MM.1S (cell line): Measurements from ENCODE around the gene KCNH4.

Experiments used
- DNase-seq: peaks from one replicate; pipeline ENCODE4 v3.0.0-alpha.2; 2015
- H2AFZ ChIP-seq: fragments of 300-600 bp; sonication (generic); 2 replicates; pipeline ENCODE4 v1.6.0; 2016; ENCODE audit warnings: antibody characterized with exemption, low read length
- H3F3A ChIP-seq: fragments of 300-600 bp; sonication (generic); 2 replicates; pipeline ENCODE4 v1.6.1; 2016; ENCODE audit warnings: mild to moderate bottlenecking, antibody characterized with exemption, low read length, moderate library complexity, mixed read lengths; ENCODE audit not compliant: insufficient read depth
- H3K27ac ChIP-seq: fragments of 300-600 bp; sonication (generic); 2 replicates; pipeline ENCODE4 v1.5.1; 2016; ENCODE audit warnings: mild to moderate bottlenecking, low read length
- H3K27me3 ChIP-seq: fragments of 300-600 bp; sonication (generic); replicated peaks from 2 replicates; pipeline ENCODE4 v1.6.0; 2016; ENCODE audit warnings: low read length; ENCODE audit not compliant: insufficient read depth
- H3K36me3 ChIP-seq: fragments of 300-600 bp; sonication (generic); replicated peaks from 2 replicates; pipeline ENCODE4 v1.6.1; 2016; ENCODE audit warnings: mild to moderate bottlenecking, low read length, mixed read lengths; ENCODE audit not compliant: insufficient read depth
- H3K4me1 ChIP-seq: fragments of 300-600 bp; sonication (generic); 2 replicates; pipeline ENCODE4 v1.6.1; 2016; ENCODE audit warnings: low read length, mixed read lengths
- H3K4me2 ChIP-seq: fragments of 300-600 bp; sonication (generic); 2 replicates; pipeline ENCODE4 v1.6.0; 2016; ENCODE audit warnings: low read depth, low read length
- H3K4me3 ChIP-seq: fragments of 300-600 bp; sonication (generic); 2 replicates; pipeline ENCODE4 v1.5.1; 2016; ENCODE audit warnings: low read length, mixed read lengths
- H3K79me2 ChIP-seq: fragments of 300-600 bp; sonication (generic); 2 replicates; pipeline ENCODE4 v1.6.1; 2016; ENCODE audit warnings: mixed run types, low read length, mixed read lengths
- H3K9ac ChIP-seq: fragments of 300-600 bp; sonication (generic); 2 replicates; pipeline ENCODE4 v1.6.1; 2016; ENCODE audit warnings: low read length, mixed read lengths
- H3K9me2 ChIP-seq: fragments of 300-600 bp; sonication (generic); replicated peaks from 2 replicates; pipeline ENCODE4 v1.6.1; 2016; ENCODE audit warnings: mild to moderate bottlenecking, low read length, mixed read lengths; ENCODE audit not compliant: insufficient read depth
- H3K9me3 ChIP-seq: fragments of 300-600 bp; sonication (generic); replicated peaks from 2 replicates; pipeline ENCODE4 v1.6.1; 2016; ENCODE audit warnings: mild to moderate bottlenecking, low read length, mixed read lengths; ENCODE audit not compliant: insufficient read depth
- H4K20me1 ChIP-seq: fragments of 300-600 bp; sonication (generic); 2 replicates; pipeline ENCODE4 v1.6.1; 2016; ENCODE audit warnings: mild to moderate bottlenecking, low read length, moderate library complexity, mixed read lengths; ENCODE audit not compliant: insufficient read depth
- EZH2 ChIP-seq: fragments of 300-600 bp; sonication (generic); optimal IDR thresholded peaks from 2 replicates; pipeline ENCODE3; 2017; ENCODE audit warnings: low read depth, mild to moderate bottlenecking, antibody characterized with exemption, low read length, mixed read lengths
- EZH2phosphoT487 ChIP-seq: fragments of 300-600 bp; sonication (generic); IDR thresholded peaks from 2 replicates; pipeline ENCODE4 v1.6.1; 2018; ENCODE audit warnings: antibody characterized with exemption, low read length
- TF ChIP-seq, protein P1 (sequence below): fragments of 300-600 bp; sonication (generic); IDR thresholded peaks from 2 replicates; pipeline ENCODE4 v1.5.1; 2016; ENCODE audit warnings: antibody characterized with exemption, low read length, mixed read lengths

The KCNH4 gene

GRCh38 chr17:42180922-42181850 lies at the start of gene KCNH4:
TSS of gene KCNH4 (minus strand) at chr17:42181142. CDS start at chr17:42180945, 197 bp downstream.
- no peaks in the 10 kb centered on the region for H3K9me2 ChIP-seq
- peak within 1 kb of the TSS; percentile 63 for H3K4me3 ChIP-seq
- H3K36me3 ChIP-seq = no peaks in the 10 kb centered on the region
- no peaks in the 10 kb centered on the region for H3K27me3 ChIP-seq
- DNase-seq = peak; percentile 86
- H3K9me3 ChIP-seq = no peaks in the 10 kb centered on the region
- peaks cover 48% of the 10 kb centered on the region for H3K4me1 ChIP-seq
- H3K27ac ChIP-seq = no peak within 1 kb of the TSS
- no peak within 1 kb of the TSS for H3K9ac ChIP-seq
- H4K20me1 ChIP-seq = no peaks in the 10 kb centered on the region
- H2AFZ ChIP-seq = peak within 1 kb of the TSS; percentile 75
- peaks cover 41% of the 10 kb centered on the region for H3F3A ChIP-seq
- no peaks in the 10 kb centered on the region for H3K79me2 ChIP-seq
- H3K4me2 ChIP-seq = peak within 1 kb of the TSS; percentile 70; the same call in 1 of the 2 replicates
- TF ChIP-seq EZH2phosphoT487 (no peak), EZH2 (no peak)
- TF ChIP-seq, protein P1, sequence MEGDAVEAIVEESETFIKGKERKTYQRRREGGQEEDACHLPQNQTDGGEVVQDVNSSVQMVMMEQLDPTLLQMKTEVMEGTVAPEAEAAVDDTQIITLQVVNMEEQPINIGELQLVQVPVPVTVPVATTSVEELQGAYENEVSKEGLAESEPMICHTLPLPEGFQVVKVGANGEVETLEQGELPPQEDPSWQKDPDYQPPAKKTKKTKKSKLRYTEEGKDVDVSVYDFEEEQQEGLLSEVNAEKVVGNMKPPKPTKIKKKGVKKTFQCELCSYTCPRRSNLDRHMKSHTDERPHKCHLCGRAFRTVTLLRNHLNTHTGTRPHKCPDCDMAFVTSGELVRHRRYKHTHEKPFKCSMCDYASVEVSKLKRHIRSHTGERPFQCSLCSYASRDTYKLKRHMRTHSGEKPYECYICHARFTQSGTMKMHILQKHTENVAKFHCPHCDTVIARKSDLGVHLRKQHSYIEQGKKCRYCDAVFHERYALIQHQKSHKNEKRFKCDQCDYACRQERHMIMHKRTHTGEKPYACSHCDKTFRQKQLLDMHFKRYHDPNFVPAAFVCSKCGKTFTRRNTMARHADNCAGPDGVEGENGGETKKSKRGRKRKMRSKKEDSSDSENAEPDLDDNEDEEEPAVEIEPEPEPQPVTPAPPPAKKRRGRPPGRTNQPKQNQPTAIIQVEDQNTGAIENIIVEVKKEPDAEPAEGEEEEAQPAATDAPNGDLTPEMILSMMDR = peak; percentile 68

DNA sequence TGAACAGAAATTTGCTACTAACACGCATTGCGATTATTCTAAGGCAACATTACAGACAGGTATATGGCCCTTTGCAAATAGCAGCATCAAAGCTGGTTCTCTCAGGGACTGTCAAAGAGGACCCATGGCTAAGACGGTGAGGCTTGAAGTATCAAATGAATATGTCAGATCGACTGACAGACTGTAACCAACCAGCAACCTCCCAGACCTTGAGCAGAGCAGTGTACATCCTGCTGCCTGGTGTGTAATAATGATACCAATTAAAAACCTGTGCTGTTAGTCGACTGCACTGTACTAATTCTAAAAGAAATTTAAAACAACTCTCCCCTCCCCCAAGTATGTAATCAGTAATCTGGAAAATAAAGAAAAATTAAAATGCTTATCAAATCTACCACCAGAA lies 49.3 kb upstream of the KCNH4 start:
- no peak overlapping the region for H3K4me3 ChIP-seq
- H3K36me3 ChIP-seq = no peaks in the 10 kb centered on the region
- no peaks in the 10 kb centered on the region for H3K9me2 ChIP-seq
- no peak overlapping the region for H2AFZ ChIP-seq
- no peaks in the 10 kb centered on the region for H3F3A ChIP-seq
- no peaks in the 10 kb centered on the region for H3K79me2 ChIP-seq
- H3K4me1 ChIP-seq = no peaks in the 10 kb centered on the region
- no peaks in the 10 kb centered on the region for H3K9me3 ChIP-seq
- H4K20me1 ChIP-seq = no peaks in the 10 kb centered on the region
- DNase-seq = no peak
- TF ChIP-seq, protein P1 = no peak
- TF ChIP-seq EZH2 = no peak
- TF ChIP-seq EZH2phosphoT487 = no peak
- H3K27me3 ChIP-seq = no peaks in the 10 kb centered on the region
- no peak overlapping the region for H3K4me2 ChIP-seq
- H3K9ac ChIP-seq = no peak overlapping the region
- no peak overlapping the region for H3K27ac ChIP-seq

- H3K4me1 ChIP-seq = no peaks in the 10 kb centered on the region
- H3K79me2 ChIP-seq = no peaks in the 10 kb centered on the region
- no peak overlapping the region for H3K9ac ChIP-seq
- no peaks in the 10 kb centered on the region for H3K36me3 ChIP-seq
- no peak overlapping the region for H3K4me3 ChIP-seq
- no peaks in the 10 kb centered on the region for H3K27me3 ChIP-seq
- no peaks in the 10 kb centered on the region for H4K20me1 ChIP-seq
- no peak for DNase-seq
- TF ChIP-seq EZH2 = no peak
- no peak for TF ChIP-seq EZH2phosphoT487
- TF ChIP-seq, protein P1 = no peak
- H3K9me2 ChIP-seq = no peaks in the 10 kb centered on the region
- no peaks in the 10 kb centered on the region for H3K9me3 ChIP-seq
- no peak overlapping the region for H2AFZ ChIP-seq
- H3K27ac ChIP-seq = no peak overlapping the region
- H3K4me2 ChIP-seq = no peak overlapping the region
- no peaks in the 10 kb centered on the region for H3F3A ChIP-seq
Observed at GRCh38 chr17:42227849-42228700, 47.1 kb upstream of the KCNH4 start.
